HEK293 (cell line): Measurements from ENCODE around the gene RIPK3.

ENCODE experiments used
- CTCF ChIA-PET: fragments of 350-600 bp; formaldehyde crosslinking; extraction: SDS; loops from one replicate; lab custom pipeline; 2021; ENCODE audit warnings: antibody characterized with exemption; lab: Yijun Ruan, JAX
- POLR2A ChIA-PET: fragments of 300-600 bp; formaldehyde crosslinking; extraction: SDS; loops from one replicate; lab custom pipeline; 2020; ENCODE audit warnings: antibody characterized with exemption, inconsistent platforms; lab: Yijun Ruan, JAX
- H3K27ac ChIP-seq: fragments of 200-500 bp; sonication (Bioruptor generic); 2 replicates; pipeline ENCODE4 v1.5.1; 2014; ENCODE audit warnings: low read depth, low read length, control low read depth, inconsistent platforms; ENCODE audit errors: extremely low read depth
- H3K36me3 ChIP-seq, 2 experiments: fragments of 200-500 bp in 1 of 2; sonication (Bioruptor generic) in 1 of 2; 1 replicate in 1 of 2; 2 replicates in 1 of 2; pipeline ENCODE4 v1.5.1; 2014 to 2017; ENCODE audit warnings: inconsistent platforms in 2 of 2, low read length in 2 of 2; ENCODE audit not compliant: control insufficient read depth in 2 of 2, insufficient read depth in 1 of 2
- H3K4me1 ChIP-seq: fragments of 200-500 bp; sonication (Bioruptor generic); 2 replicates; pipeline ENCODE4 v1.5.1; 2014; ENCODE audit warnings: mild to moderate bottlenecking, low read length, inconsistent platforms; ENCODE audit not compliant: control insufficient read depth, insufficient read depth
- H3K4me3 ChIP-seq: 2 replicates; pipeline ENCODE4 v1.5.1; 2011; ENCODE audit warnings: low read depth, mild to moderate bottlenecking, control low read depth, low read length, moderate library complexity
- H3K9me3 ChIP-seq: fragments of 200-500 bp; sonication (Bioruptor generic); 2 replicates; pipeline ENCODE4 v1.5.1; 2014; ENCODE audit warnings: low read depth, low read length, inconsistent platforms; ENCODE audit not compliant: control insufficient read depth, insufficient read depth
- ATF2 ChIP-seq: fragments of 450-650 bp; formaldehyde crosslinking; IDR thresholded peaks from 2 replicates; pipeline ENCODE4 v1.5.1; 2016; ENCODE audit warnings: missing biosample characterization, missing genetic modification characterization, low read depth
- GLI2 ChIP-seq: fragments of 450-650 bp; formaldehyde crosslinking; IDR thresholded peaks from 2 replicates; pipeline ENCODE4; 2017; ENCODE audit warnings: missing biosample characterization, missing genetic modification characterization, low read depth, borderline replicate concordance
- KLF1 ChIP-seq: fragments of 450-650 bp; formaldehyde crosslinking; IDR thresholded peaks from 2 replicates; pipeline ENCODE4 v1.5.1; 2016; ENCODE audit warnings: missing biosample characterization, missing genetic modification characterization
- KLF7 ChIP-seq: fragments of 450-650 bp; formaldehyde crosslinking; IDR thresholded peaks from 2 replicates; pipeline ENCODE4 v1.5.1; 2016; ENCODE audit warnings: missing biosample characterization, missing genetic modification characterization, borderline replicate concordance
- SETDB1 ChIP-seq: IDR thresholded peaks from one replicate; pipeline ENCODE4 v1.6.1; 2017; ENCODE audit warnings: mild to moderate bottlenecking, low read length, moderate library complexity, mixed read lengths; ENCODE audit not compliant: insufficient read length
- SP7 ChIP-seq: fragments of 450-650 bp; formaldehyde crosslinking; IDR thresholded peaks from 2 replicates; pipeline ENCODE4 v1.5.1; 2016; ENCODE audit warnings: missing biosample characterization, missing genetic modification characterization
- ZBTB17 ChIP-seq: fragments of 450-650 bp; formaldehyde crosslinking; IDR thresholded peaks from 2 replicates; pipeline ENCODE4 v1.5.1; 2016; ENCODE audit warnings: missing biosample characterization, missing genetic modification characterization
- ZBTB8A ChIP-seq: fragments of 450-650 bp; formaldehyde crosslinking; IDR thresholded peaks from 2 replicates; pipeline ENCODE4 v1.5.1; 2016; ENCODE audit warnings: missing biosample characterization, missing genetic modification characterization
- ZEB2 ChIP-seq: fragments of 450-650 bp; formaldehyde crosslinking; IDR thresholded peaks from 2 replicates; pipeline ENCODE4 v1.5.1; 2016; ENCODE audit warnings: missing biosample characterization, missing genetic modification characterization
- ZFHX2 ChIP-seq: fragments of 450-650 bp; formaldehyde crosslinking; conservative IDR thresholded peaks from 2 replicates; pipeline ENCODE4 v1.5.1; 2016; ENCODE audit warnings: missing biosample characterization, missing genetic modification characterization
- ZNF121 ChIP-seq: fragments of 450-650 bp; formaldehyde crosslinking; IDR thresholded peaks from 2 replicates; pipeline ENCODE4 v1.5.1; 2016; ENCODE audit warnings: missing biosample characterization, missing genetic modification characterization
- ZNF18 ChIP-seq: fragments of 450-650 bp; formaldehyde crosslinking; IDR thresholded peaks from 2 replicates; pipeline ENCODE4 v1.5.1; 2016; ENCODE audit warnings: missing biosample characterization, missing genetic modification characterization
- ZNF211 ChIP-seq: fragments of 450-650 bp; formaldehyde crosslinking; IDR thresholded peaks from 2 replicates; pipeline ENCODE4 v1.5.1; 2016; ENCODE audit warnings: low read depth, missing biosample characterization, missing genetic modification characterization
- ZNF24 ChIP-seq: fragments of 450-650 bp; formaldehyde crosslinking; IDR thresholded peaks from 2 replicates; pipeline ENCODE4 v1.5.1; 2016; ENCODE audit warnings: missing biosample characterization, missing genetic modification characterization
- ZNF350 ChIP-seq: fragments of 450-650 bp; formaldehyde crosslinking; IDR thresholded peaks from 2 replicates; pipeline ENCODE4 v1.5.0; 2017; ENCODE audit warnings: missing biosample characterization, mild to moderate bottlenecking, missing genetic modification characterization
- ZNF513 ChIP-seq: fragments of 450-650 bp; IDR thresholded peaks from 2 replicates; pipeline ENCODE4 v1.5.1; 2018; ENCODE audit warnings: missing biosample characterization, missing genetic modification characterization
- ZNF544 ChIP-seq: fragments of 450-650 bp; formaldehyde crosslinking; IDR thresholded peaks from 2 replicates; pipeline ENCODE4 v1.5.0; 2017; ENCODE audit warnings: missing biosample characterization, missing genetic modification characterization
- ZNF580 ChIP-seq: fragments of 450-650 bp; formaldehyde crosslinking; IDR thresholded peaks from 2 replicates; pipeline ENCODE4 v1.5.1; 2016; ENCODE audit warnings: missing biosample characterization, missing genetic modification characterization
- TF ChIP-seq, protein P1 (sequence below): fragments of 450-650 bp; formaldehyde crosslinking; optimal IDR thresholded peaks from 2 replicates; pipeline ENCODE3; 2016; ENCODE audit warnings: missing biosample characterization, mild to moderate bottlenecking, missing genetic modification characterization
- TF ChIP-seq, protein P2 (sequence below): fragments of 450-650 bp; formaldehyde crosslinking; IDR thresholded peaks from 2 replicates; pipeline ENCODE4 v1.5.1; 2016; ENCODE audit warnings: missing biosample characterization, missing genetic modification characterization
- TF ChIP-seq, protein P3 (sequence below): fragments of 450-650 bp; formaldehyde crosslinking; IDR thresholded peaks from 2 replicates; pipeline ENCODE4 v1.5.1; 2016; ENCODE audit warnings: missing biosample characterization, missing genetic modification characterization

The RIPK3 gene

GRCh38 chr14:24300326-24300980 lies 39.3 kb downstream of the RIPK3 start:
- CTCF ChIA-PET: interaction anchor here (0.7 to 5.7 kb wide), 9 partner anchors 8 to 86 kb away, joined by 3 to 133 read pairs (median 3); partner anchors contain the start of genes CIDEB, LTB4R2 and TINF2
- POLR2A ChIA-PET: interaction anchor here (0.6 to 5.4 kb wide), 8 partner anchors 8 to 762 kb away, joined by 3 to 62 read pairs (median 5); partner anchors contain the start of genes CIDEB, EMC9, MDP1 and RABGGTA
- Histone ChIP-seq H3K4me3 (peak overlapping the region; percentile 85), H3K27ac (peak overlapping the region; percentile 55; the same call in 1 of the 2 replicates), H3K4me1 (peaks cover 12% of the 10 kb centered on the region), H3K36me3 (peaks cover 26 to 61% of the 10 kb centered on the region in 2 experiments)
- no peak for TF ChIP-seq ZNF24
- TF ChIP-seq ZNF513 (tag by site-specific recombination): 0 out of 2 replicates have a peak, but pooled peaks have one; percentile 28
- TF ChIP-seq, all 188 proteins: peak for 1
- H3K9me3 ChIP-seq: no peaks in the 10 kb centered on the region

DNA sequence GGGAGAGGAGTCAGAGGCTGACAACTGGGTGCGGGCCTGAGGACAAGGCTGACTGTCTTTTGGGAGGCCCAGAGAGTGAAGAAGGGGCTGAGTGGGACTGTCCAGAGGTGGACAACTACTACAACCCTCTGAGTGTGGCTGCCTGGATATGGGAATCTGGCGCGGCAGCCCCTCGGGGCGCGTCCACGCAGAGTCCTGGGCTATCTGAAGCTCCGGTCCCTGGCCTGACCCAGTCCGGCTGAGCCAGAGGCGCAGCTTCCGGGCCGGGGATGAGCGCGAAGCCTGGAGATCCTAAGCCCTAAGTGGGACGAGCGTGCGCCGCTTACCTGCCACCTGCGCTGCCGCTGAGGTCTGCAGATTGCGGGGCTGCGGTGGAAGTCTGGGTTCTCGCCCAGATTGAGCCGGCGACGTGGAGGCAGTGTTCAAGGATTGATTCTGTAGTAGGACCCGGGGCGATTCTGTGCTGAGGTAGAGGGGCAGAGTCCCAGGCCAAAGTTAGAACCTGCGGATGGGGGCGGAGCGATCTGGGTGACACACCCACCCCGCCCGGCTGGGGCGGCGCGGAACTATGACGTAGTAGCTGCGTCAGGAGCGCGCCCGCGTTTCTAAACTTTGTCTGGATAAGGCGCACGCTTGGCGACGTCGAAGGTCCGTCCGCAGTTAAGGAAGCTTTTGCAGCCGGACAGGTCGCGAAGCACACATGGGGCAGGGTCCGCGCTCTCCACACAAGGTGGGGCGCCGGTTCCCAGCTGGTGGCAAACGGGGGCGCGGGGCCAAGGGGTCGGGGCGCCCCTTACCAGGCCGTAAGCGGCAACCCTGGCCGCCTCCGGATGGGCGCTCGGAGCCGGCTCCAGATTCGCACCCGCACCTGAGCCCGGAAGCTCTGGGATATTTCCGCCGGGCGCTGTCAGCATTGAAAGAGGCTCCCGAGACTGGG lies 40.3 kb downstream of the RIPK3 start, which contains the start of the genes DHRS1 and NOP9:
Gene DHRS1, minus strand, starts transcription at position 526 of the 937 bp plus-strand sequence. CDS start 674 bp downstream, outside the sequence.
Gene NOP9, plus strand, starts transcription at position 596 of the 937 bp plus-strand sequence. Its CDS starts 105 bp downstream, at position 701.
- H3K36me3 ChIP-seq: peaks cover 21 to 57% of the 10 kb centered on the region in 2 experiments
- H3K4me1 ChIP-seq: peaks cover 12% of the 10 kb centered on the region
- ChIA-PET CTCF (interaction anchor here (0.7 to 5.7 kb wide), 12 partner anchors 9 to 138 kb away, joined by 3 to 133 read pairs (median 4); partner anchors contain the start of genes CIDEB, IRF9, LTB4R2 and TINF2), POLR2A (interaction anchor here (0.7 to 5.4 kb wide), 8 partner anchors 9 to 158 kb away, joined by 3 to 62 read pairs (median 5); partner anchors contain the start of genes CIDEB, EMC9, MDP1 and RABGGTA)
- no peaks in the 10 kb centered on the region for H3K9me3 ChIP-seq
- peak within 1 kb of the TSS; percentile 85 for H3K4me3 ChIP-seq
- peak within 1 kb of the TSS; percentile 71 for H3K27ac ChIP-seq
- TF ChIP-seq ZBTB8A (tag by site-specific recombination) (peak; percentile 88), ZBTB17 (peak; percentile 85), ZNF121 (tag by site-specific recombination) (no peak), ZNF544 (tag by site-specific recombination) (no peak), ZEB2 (tag by site-specific recombination) (peak; percentile 72; the same call in 1 of the 2 replicates), ZNF580 (tag by site-specific recombination) (no peak), ZNF350 (tag by site-specific recombination) (no peak), ZFHX2 (0 out of 2 replicates have a peak, but pooled peaks have one; percentile 14), GLI2 (tag by site-specific recombination) (no peak), SETDB1 (no peak), ZNF18 (tag by site-specific recombination) (no peak), KLF1 (tag by site-specific recombination) (peak; percentile 87), ZNF211 (tag by site-specific recombination) (no peak), KLF7 (tag by site-specific recombination) (0 out of 2 replicates have a peak, but pooled peaks have one; percentile 54), ATF2 (peak; percentile 94), SP7 (tag by site-specific recombination) (peak; percentile 57; the same call in 1 of the 2 replicates)
- TF ChIP-seq, protein P1, sequence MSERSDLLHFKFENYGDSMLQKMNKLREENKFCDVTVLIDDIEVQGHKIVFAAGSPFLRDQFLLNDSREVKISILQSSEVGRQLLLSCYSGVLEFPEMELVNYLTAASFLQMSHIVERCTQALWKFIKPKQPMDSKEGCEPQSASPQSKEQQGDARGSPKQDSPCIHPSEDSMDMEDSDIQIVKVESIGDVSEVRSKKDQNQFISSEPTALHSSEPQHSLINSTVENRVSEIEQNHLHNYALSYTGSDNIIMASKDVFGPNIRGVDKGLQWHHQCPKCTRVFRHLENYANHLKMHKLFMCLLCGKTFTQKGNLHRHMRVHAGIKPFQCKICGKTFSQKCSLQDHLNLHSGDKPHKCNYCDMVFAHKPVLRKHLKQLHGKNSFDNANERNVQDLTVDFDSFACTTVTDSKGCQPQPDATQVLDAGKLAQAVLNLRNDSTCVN: peak; percentile 80
- TF ChIP-seq, protein P2, sequence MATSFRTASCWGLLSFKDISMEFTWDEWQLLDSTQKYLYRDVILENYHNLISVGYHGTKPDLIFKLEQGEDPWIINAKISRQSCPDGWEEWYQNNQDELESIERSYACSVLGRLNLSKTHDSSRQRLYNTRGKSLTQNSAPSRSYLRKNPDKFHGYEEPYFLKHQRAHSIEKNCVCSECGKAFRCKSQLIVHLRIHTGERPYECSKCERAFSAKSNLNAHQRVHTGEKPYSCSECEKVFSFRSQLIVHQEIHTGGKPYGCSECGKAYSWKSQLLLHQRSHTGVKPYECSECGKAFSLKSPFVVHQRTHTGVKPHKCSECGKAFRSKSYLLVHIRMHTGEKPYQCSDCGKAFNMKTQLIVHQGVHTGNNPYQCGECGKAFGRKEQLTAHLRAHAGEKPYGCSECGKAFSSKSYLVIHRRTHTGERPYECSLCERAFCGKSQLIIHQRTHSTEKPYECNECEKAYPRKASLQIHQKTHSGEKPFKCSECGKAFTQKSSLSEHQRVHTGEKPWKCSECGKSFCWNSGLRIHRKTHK (tag by site-specific recombination): no peak
- TF ChIP-seq, protein P3, sequence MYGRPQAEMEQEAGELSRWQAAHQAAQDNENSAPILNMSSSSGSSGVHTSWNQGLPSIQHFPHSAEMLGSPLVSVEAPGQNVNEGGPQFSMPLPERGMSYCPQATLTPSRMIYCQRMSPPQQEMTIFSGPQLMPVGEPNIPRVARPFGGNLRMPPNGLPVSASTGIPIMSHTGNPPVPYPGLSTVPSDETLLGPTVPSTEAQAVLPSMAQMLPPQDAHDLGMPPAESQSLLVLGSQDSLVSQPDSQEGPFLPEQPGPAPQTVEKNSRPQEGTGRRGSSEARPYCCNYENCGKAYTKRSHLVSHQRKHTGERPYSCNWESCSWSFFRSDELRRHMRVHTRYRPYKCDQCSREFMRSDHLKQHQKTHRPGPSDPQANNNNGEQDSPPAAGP (tag by site-specific recombination): peak; percentile 60; the same call in 1 of the 2 replicates
